Naive B cell (primary cell): ENCODE measurements around the gene NAT14. TPM values are rescaled to one million over a fixed set of nuclear protein-coding genes. Genes with fewer than 3 reads are reported as not detected.
A peak's percentile ranks its signal among the peaks of the same experiment; 100 is the strongest.

Experiments used
- ATAC-seq, 2 donors: fragments of 150-1000 bp; cut with Tn5 transposase; 2 replicates each; pipeline ENCODE4 v1.10.0; 2021; ENCODE audit warnings: low read depth in 2 of 2, mild to moderate bottlenecking in 2 of 2, moderate library complexity in 2 of 2
- DNase-seq: peaks from one replicate; pipeline ENCODE4 v3.0.0; 2022
- H3K27ac Mint-ChIP-seq, 6 donors: one replicate each; pipeline ENCODE4 v1.8.0; 2020 to 2022; ENCODE audit warnings: mild to moderate bottlenecking in 6 of 6, mixed read lengths in 6 of 6, moderate library complexity in 5 of 6, inconsistent platforms in 2 of 6
- H3K27me3 Mint-ChIP-seq, 3 donors: one replicate each; pipeline ENCODE4 v1.8.0; 2021 to 2022; ENCODE audit warnings: mixed read lengths in 3 of 3, mild to moderate bottlenecking in 1 of 3
- H3K36me3 Mint-ChIP-seq, 2 donors: one replicate each; pipeline ENCODE4 v1.8.0; 2020 to 2022; ENCODE audit warnings: mixed read lengths in 2 of 2, inconsistent platforms in 1 of 2, mild to moderate bottlenecking in 1 of 2
- H3K4me1 Mint-ChIP-seq, 3 donors: one replicate each; pipeline ENCODE4 v1.8.0; 2020 to 2022; ENCODE audit warnings: mixed read lengths in 3 of 3, inconsistent platforms in 1 of 3, mild to moderate bottlenecking in 1 of 3, moderate library complexity in 1 of 3
- H3K4me3 Mint-ChIP-seq, 8 donors: one replicate each; pipeline ENCODE4 v1.8.0; 2020 to 2022; ENCODE audit warnings: mild to moderate bottlenecking in 8 of 8, mixed read lengths in 8 of 8, moderate library complexity in 8 of 8, inconsistent platforms in 2 of 8
- H3K9me3 Mint-ChIP-seq, 7 donors: one replicate each; pipeline ENCODE4 v1.8.0; 2020 to 2022; ENCODE audit warnings: mixed read lengths in 7 of 7, mild to moderate bottlenecking in 5 of 7, inconsistent platforms in 2 of 7, moderate library complexity in 1 of 7
- polyA plus RNA-seq, 6 donors: library from polyadenylated mRNA; unstranded; fragments of 300-500 nt; fragmentation: Illumina TruSeq; gene quantifications; one replicate each; pipeline ENCODE4 v1.2.3, GENCODE V29; 2021; ENCODE audit warnings: low read depth in 6 of 6

Gene NAT14
- polyA plus RNA-seq, 6 donors from 2014 or later = 3.4 to 7.5 (median 4.8) TPM

GRCh38 chr19:55457683-55458457 is 27.1 kb upstream of the NAT14 start:
- Mint-ChIP-seq H3K4me1 (peaks cover 25 to 41% (median 32%) of the 10 kb centered on the region in 3 donors), H3K4me3 (peak overlapping the region in 4 of 8 donors; percentile 7 to 77 (median 32)), H3K36me3 (peaks cover 5 to 25% of the 10 kb centered on the region in 2 donors), H3K27me3 (peaks cover 7 to 24% (median 17%) of the 10 kb centered on the region in 3 donors), H3K9me3 (peaks cover 0 to 3% (median 0%) of the 10 kb centered on the region in 7 donors), H3K27ac (peak overlapping the region in 2 of 6 donors; percentile 42 to 44)
- no peak for ATAC-seq
- DNase-seq = no peak

- peaks cover 25 to 32% (median 28%) of the 10 kb centered on the region in 3 donors for H3K4me1 Mint-ChIP-seq
- H3K36me3 Mint-ChIP-seq = peaks cover 0 to 10% of the 10 kb centered on the region in 2 donors
- DNase-seq (no peak), ATAC-seq (no peak)
- peak overlapping the region in 5 of 8 donors; percentile 79 to 97 (median 91) for H3K4me3 Mint-ChIP-seq
- peaks cover 0 to 13% (median under 1%) of the 10 kb centered on the region in 3 donors for H3K27me3 Mint-ChIP-seq
- H3K9me3 Mint-ChIP-seq = no peaks in the 10 kb centered on the region
- H3K27ac Mint-ChIP-seq = peak overlapping the region in 2 of 6 donors; percentile 61 to 80
Observed at GRCh38 chr19:55459551-55459949, 25.4 kb upstream of the NAT14 start.

- Mint-ChIP-seq H3K36me3 (peaks cover 0 to 4% of the 10 kb centered on the region in 2 donors), H3K4me1 (peaks cover 25 to 28% (median 27%) of the 10 kb centered on the region in 3 donors), H3K27me3 (peaks cover 0 to 8% (median 0%) of the 10 kb centered on the region in 3 donors), H3K9me3 (no peaks in the 10 kb centered on the region), H3K27ac (peak overlapping the region in 4 of 6 donors; percentile 20 to 93 (median 70)), H3K4me3 (peak overlapping the region; percentile 56 to 97 (median 92))
- ATAC-seq (no peak), DNase-seq (no peak)
Observed at GRCh38 chr19:55459950-55460657, 24.9 kb upstream of the NAT14 start.

- peak in 1 of 2 donors; percentile 5 for ATAC-seq
- DNase-seq = no peak
- peaks cover 25 to 28% (median 25%) of the 10 kb centered on the region in 3 donors for H3K4me1 Mint-ChIP-seq
- H3K4me3 Mint-ChIP-seq = peak overlapping the region; percentile 86 to 97 (median 94)
- peaks cover 0 to 8% (median 0%) of the 10 kb centered on the region in 3 donors for H3K27me3 Mint-ChIP-seq
- H3K9me3 Mint-ChIP-seq = no peaks in the 10 kb centered on the region
- no peaks in the 10 kb centered on the region for H3K36me3 Mint-ChIP-seq
- H3K27ac Mint-ChIP-seq = peak overlapping the region in 5 of 6 donors; percentile 63 to 96 (median 93)
Observed at GRCh38 chr19:55460670-55461258, 24.2 kb upstream of the NAT14 start.

GRCh38 chr19:55461259-55461973 is 23.6 kb upstream of the NAT14 start, which contains the start of gene ISOC2:
TSS of gene ISOC2 (minus strand) at chr19:55461642. CDS start at chr19:55456486, 5,156 bp downstream.
- H3K27ac Mint-ChIP-seq = peak within 1 kb of the TSS; percentile 80 to 96 (median 94)
- ATAC-seq (peak; percentile 93 to 95), DNase-seq (peak; percentile 100)
- no peaks in the 10 kb centered on the region for H3K9me3 Mint-ChIP-seq
- H3K36me3 Mint-ChIP-seq = no peaks in the 10 kb centered on the region
- H3K4me3 Mint-ChIP-seq = peak within 1 kb of the TSS; percentile 86 to 97 (median 94)
- peaks cover 25 to 28% (median 27%) of the 10 kb centered on the region in 3 donors for H3K4me1 Mint-ChIP-seq
- peaks cover 0 to 8% (median 0%) of the 10 kb centered on the region in 3 donors for H3K27me3 Mint-ChIP-seq

GRCh38 chr19:55461974-55462626 is 22.9 kb upstream of the NAT14 start:
- DNase-seq (no peak), ATAC-seq (no peak)
- Mint-ChIP-seq H3K4me3 (peak overlapping the region; percentile 86 to 97 (median 94)), H3K27ac (peak overlapping the region; percentile 80 to 96 (median 94)), H3K4me1 (peaks cover 25 to 28% (median 28%) of the 10 kb centered on the region in 3 donors), H3K27me3 (peaks cover 0 to 8% (median 0%) of the 10 kb centered on the region in 3 donors), H3K36me3 (no peaks in the 10 kb centered on the region), H3K9me3 (no peaks in the 10 kb centered on the region)

GRCh38 chr19:55462722-55463121 is 22.3 kb upstream of the NAT14 start:
- Mint-ChIP-seq H3K36me3 (no peaks in the 10 kb centered on the region), H3K9me3 (no peaks in the 10 kb centered on the region), H3K27ac (peak overlapping the region in 3 of 6 donors; percentile 78 to 90 (median 82)), H3K4me3 (peak overlapping the region; percentile 86 to 97 (median 94)), H3K4me1 (peaks cover 25 to 28% (median 28%) of the 10 kb centered on the region in 3 donors), H3K27me3 (peaks cover 0 to 8% (median 0%) of the 10 kb centered on the region in 3 donors)
- DNase-seq (no peak), ATAC-seq (no peak)

- no peak for DNase-seq
- H3K27me3 Mint-ChIP-seq = peaks cover 0 to 8% (median 0%) of the 10 kb centered on the region in 3 donors
- H3K9me3 Mint-ChIP-seq = no peaks in the 10 kb centered on the region
- no peak overlapping the region for H3K27ac Mint-ChIP-seq
- no peak for ATAC-seq
- H3K4me1 Mint-ChIP-seq = peaks cover 30 to 32% (median 32%) of the 10 kb centered on the region in 3 donors
- H3K4me3 Mint-ChIP-seq = peak overlapping the region in 3 of 8 donors; percentile 24 to 77 (median 66)
- H3K36me3 Mint-ChIP-seq = no peaks in the 10 kb centered on the region
Observed at GRCh38 chr19:55463583-55464031, 21.4 kb upstream of the NAT14 start.

GRCh38 chr19:55464039-55464661 is 20.8 kb upstream of the NAT14 start:
- H3K9me3 Mint-ChIP-seq = no peaks in the 10 kb centered on the region
- ATAC-seq (no peak), DNase-seq (no peak)
- no peak overlapping the region for H3K27ac Mint-ChIP-seq
- no peaks in the 10 kb centered on the region for H3K36me3 Mint-ChIP-seq
- H3K4me1 Mint-ChIP-seq = peaks cover 27 to 32% (median 30%) of the 10 kb centered on the region in 3 donors
- H3K4me3 Mint-ChIP-seq = peak overlapping the region in 3 of 8 donors; percentile 24 to 77 (median 66)
- H3K27me3 Mint-ChIP-seq = peaks cover 0 to 8% (median 0%) of the 10 kb centered on the region in 3 donors

GRCh38 chr19:55464662-55465054 is 20.3 kb upstream of the NAT14 start, which contains the start of gene C19orf85:
TSS of gene C19orf85 (minus strand) at chr19:55464751. CDS start at chr19:55464554, 197 bp downstream.
- H3K4me3 Mint-ChIP-seq = peak within 1 kb of the TSS in 3 of 8 donors; percentile 24 to 77 (median 66)
- H3K36me3 Mint-ChIP-seq = no peaks in the 10 kb centered on the region
- H3K27ac Mint-ChIP-seq = no peak within 1 kb of the TSS
- peaks cover 27 to 32% (median 30%) of the 10 kb centered on the region in 3 donors for H3K4me1 Mint-ChIP-seq
- no peaks in the 10 kb centered on the region for H3K9me3 Mint-ChIP-seq
- ATAC-seq (no peak), DNase-seq (no peak)
- peaks cover 0 to 8% (median 0%) of the 10 kb centered on the region in 3 donors for H3K27me3 Mint-ChIP-seq

GRCh38 chr19:55465460-55466240 is 19.3 kb upstream of the NAT14 start:
- ATAC-seq (no peak), DNase-seq (no peak)
- peak overlapping the region in 1 of 8 donors; percentile 6 for H3K4me3 Mint-ChIP-seq
- no peaks in the 10 kb centered on the region for H3K9me3 Mint-ChIP-seq
- H3K27ac Mint-ChIP-seq = peak overlapping the region in 1 of 6 donors; percentile 69
- H3K4me1 Mint-ChIP-seq = peaks cover 20 to 25% (median 22%) of the 10 kb centered on the region in 3 donors
- peaks cover 0 to 8% (median 0%) of the 10 kb centered on the region in 3 donors for H3K27me3 Mint-ChIP-seq
- no peaks in the 10 kb centered on the region for H3K36me3 Mint-ChIP-seq
